Measurements from ENCODE around the gene NEXMIF. TPM values are rescaled to one million over a fixed set of nuclear protein-coding genes. Genes with fewer than 3 reads are reported as not detected.
"Not testable (repeated sequence)": the region's sequence is repeated elsewhere in the genome, so short reads cannot be mapped to it uniquely, and the experiment has no call there.

NEXMIF gene
- total RNA-seq (1 to 10 TPM in 4 of 5 experiments, under 1 TPM in 1; 0.63 to 3.7 (median 2.0) TPM), polyA plus RNA-seq (under 1 TPM; 0.82 TPM), total RNA-seq (9.4 reads per million, percentile 34 among the genes with 10 or more reads in this experiment)

GRCh38 chrX:74925225-74926088 is at the start of gene NEXMIF:
Gene NEXMIF, minus strand, starts transcription at chrX:74925452.
- peak within 1 kb of the TSS; percentile 80 to 97 (median 92) for H3K4me3 Mint-ChIP-seq
- Histone ChIP-seq H3K36me3 (ENCODE audit: control insufficient read depth in 2 of 3, insufficient read depth in 3 of 3, low read length in 3 of 3) (no peaks in the 10 kb centered on the region), H3K4me1 (ENCODE audit: control insufficient read depth in 2 of 2, insufficient read depth in 2 of 2, low read length in 2 of 2) (no peaks in the 10 kb centered on the region), H3K27ac (ENCODE audit: low read depth, low read length) (peak within 1 kb of the TSS; percentile 53), H3K4me3 (ENCODE audit: low read length) (peak within 1 kb of the TSS; percentile 47), H3K9me3 (ENCODE audit: control insufficient read depth in 2 of 3, low read length in 3 of 3) (no peaks in the 10 kb centered on the region), H3K27me3 (ENCODE audit: control insufficient read depth in 2 of 2, insufficient read depth in 2 of 2, low read length in 2 of 2) (no peaks in the 10 kb centered on the region)
- peaks cover 4 to 11% (median 7%) of the 10 kb centered on the region in 7 donors for H3K4me1 Mint-ChIP-seq
- intact Hi-C loops (cut with micrococcal nuclease): loop anchor here (1.0 to 10.0 kb wide), 7 partner anchors 15 to 679 kb away; partner anchors contain the start of genes UPRT (in 2 of the 2), ABCB7 (in 1 of the 2) and ZDHHC15 (in 1 of the 2)
- no peaks in the 10 kb centered on the region for H3K9me3 Mint-ChIP-seq
- ATAC-seq: peak; percentile 84
- peak within 1 kb of the TSS in 7 of 9 donors; percentile 59 to 96 (median 86) for H3K27ac Mint-ChIP-seq
- H3K27me3 Mint-ChIP-seq: peaks cover 0 to 30% (median 10%) of the 10 kb centered on the region in 5 donors
- POLR2A ChIA-PET: interaction anchor here (1.0 to 1.9 kb wide), 3 partner anchors 15 to 348 kb away, joined by 3 to 6 read pairs (median 5); partner anchors contain the start of gene UPRT
- peak in 5 of 9 donors; percentile 12 to 58 (median 41) for DNase-seq
- no peaks in the 10 kb centered on the region for H3K36me3 Mint-ChIP-seq
- CTCF ChIA-PET: interaction anchor here (1.3 to 1.5 kb wide), 3 partner anchors 12 to 23 kb away, joined by 3 read pairs; no protein-coding TSS in a partner anchor

GRCh38 chrX:74961962-74962361 is 36.7 kb upstream of the NEXMIF start:
- CTCF ChIA-PET; H3K9me3 ChIP-seq (ENCODE audit: control insufficient read depth in 2 of 3, low read length in 3 of 3); H3K27ac Mint-ChIP-seq; H3K9me3 Mint-ChIP-seq; H3K4me1 Mint-ChIP-seq; H3K27me3 Mint-ChIP-seq; H3K36me3 ChIP-seq (ENCODE audit: control insufficient read depth in 2 of 3, insufficient read depth in 3 of 3, low read length in 3 of 3); ATAC-seq; DNase-seq; H3K27me3 ChIP-seq (ENCODE audit: control insufficient read depth in 2 of 2, insufficient read depth in 2 of 2, low read length in 2 of 2); H3K4me3 Mint-ChIP-seq; H3K4me1 ChIP-seq (ENCODE audit: control insufficient read depth in 2 of 2, insufficient read depth in 2 of 2, low read length in 2 of 2); H3K4me3 ChIP-seq (ENCODE audit: low read length); intact Hi-C loops (cut with micrococcal nuclease); POLR2A ChIA-PET; H3K36me3 Mint-ChIP-seq; H3K27ac ChIP-seq (ENCODE audit: low read depth, low read length): not testable (repeated sequence)

- Mint-ChIP-seq H3K9me3 (peaks cover 0 to 11% (median under 1%) of the 10 kb centered on the region in 11 donors), H3K27ac (no peak overlapping the region), H3K4me3 (no peak overlapping the region), H3K4me1 (no peaks in the 10 kb centered on the region), H3K27me3 (no peaks in the 10 kb centered on the region), H3K36me3 (no peaks in the 10 kb centered on the region)
- no peaks in the 10 kb centered on the region for H3K27me3 ChIP-seq (ENCODE audit: control insufficient read depth in 2 of 2, insufficient read depth in 2 of 2, low read length in 2 of 2)
- no peaks in the 10 kb centered on the region for H3K9me3 ChIP-seq (ENCODE audit: control insufficient read depth in 2 of 3, low read length in 3 of 3)
- intact Hi-C loops (cut with micrococcal nuclease): no loop called here
- ChIA-PET CTCF (no interaction called here), POLR2A (no interaction called here)
- H3K4me1 ChIP-seq (ENCODE audit: control insufficient read depth in 2 of 2, insufficient read depth in 2 of 2, low read length in 2 of 2): no peaks in the 10 kb centered on the region
- no peaks in the 10 kb centered on the region for H3K36me3 ChIP-seq (ENCODE audit: control insufficient read depth in 2 of 3, insufficient read depth in 3 of 3, low read length in 3 of 3)
- DNase-seq (no peak), ATAC-seq (no peak)
- H3K27ac ChIP-seq (ENCODE audit: low read depth, low read length): no peak overlapping the region
- no peak overlapping the region for H3K4me3 ChIP-seq (ENCODE audit: low read length)
Observed at GRCh38 chrX:74949717-74950116, 24.5 kb upstream of the NEXMIF start.

GRCh38 chrX:74940414-74940813 is 15.2 kb upstream of the NEXMIF start:
- no peak overlapping the region for H3K27ac ChIP-seq (ENCODE audit: low read depth, low read length)
- H3K36me3 Mint-ChIP-seq: no peaks in the 10 kb centered on the region
- no peaks in the 10 kb centered on the region for H3K4me1 ChIP-seq (ENCODE audit: control insufficient read depth in 2 of 2, insufficient read depth in 2 of 2, low read length in 2 of 2)
- ATAC-seq (no peak), DNase-seq (peak in 5 of 9 donors; percentile 5 to 54 (median 30))
- intact Hi-C loops (cut with micrococcal nuclease): loop anchor here in 1 of 2 donors (1.0 to 5.0 kb wide), 2 partner anchors 15 to 217 kb away; partner anchors contain the start of genes ABCB7 and NEXMIF
- no peaks in the 10 kb centered on the region for H3K36me3 ChIP-seq (ENCODE audit: control insufficient read depth in 2 of 3, insufficient read depth in 3 of 3, low read length in 3 of 3)
- peaks cover 0 to 38% (median 22%) of the 10 kb centered on the region in 7 donors for H3K4me1 Mint-ChIP-seq
- peak overlapping the region in 7 of 10 donors; percentile 24 to 60 (median 42) for H3K4me3 Mint-ChIP-seq
- ChIA-PET CTCF (interaction anchor here (0.7 kb wide), 1 partner anchor 15 kb away, joined by 3 read pairs; the partner anchor contains the start of gene NEXMIF), POLR2A (interaction anchor here (0.8 kb wide), 1 partner anchor 16 kb away, joined by 3 read pairs; no protein-coding TSS in a partner anchor)
- H3K27me3 ChIP-seq (ENCODE audit: control insufficient read depth in 2 of 2, insufficient read depth in 2 of 2, low read length in 2 of 2): no peaks in the 10 kb centered on the region
- peaks cover 0 to 33% (median 7%) of the 10 kb centered on the region in 11 donors for H3K9me3 Mint-ChIP-seq
- no peak overlapping the region for H3K4me3 ChIP-seq (ENCODE audit: low read length)
- no peaks in the 10 kb centered on the region for H3K9me3 ChIP-seq (ENCODE audit: control insufficient read depth in 2 of 3, low read length in 3 of 3)
- H3K27ac Mint-ChIP-seq: peak overlapping the region in 7 of 9 donors; percentile 4 to 85 (median 50)
- H3K27me3 Mint-ChIP-seq: no peaks in the 10 kb centered on the region

- peaks cover 0 to 6% (median 0%) of the 10 kb centered on the region in 7 donors for H3K4me1 Mint-ChIP-seq
- Histone ChIP-seq H3K4me1 (ENCODE audit: control insufficient read depth in 2 of 2, insufficient read depth in 2 of 2, low read length in 2 of 2) (no peaks in the 10 kb centered on the region), H3K27ac (ENCODE audit: low read depth, low read length) (no peak overlapping the region), H3K9me3 (ENCODE audit: control insufficient read depth in 2 of 3, low read length in 3 of 3) (no peaks in the 10 kb centered on the region), H3K27me3 (ENCODE audit: control insufficient read depth in 2 of 2, insufficient read depth in 2 of 2, low read length in 2 of 2) (no peaks in the 10 kb centered on the region), H3K36me3 (ENCODE audit: control insufficient read depth in 2 of 3, insufficient read depth in 3 of 3, low read length in 3 of 3) (no peaks in the 10 kb centered on the region), H3K4me3 (ENCODE audit: low read length) (no peak overlapping the region)
- no peaks in the 10 kb centered on the region for H3K36me3 Mint-ChIP-seq
- no peak overlapping the region for H3K27ac Mint-ChIP-seq
- H3K9me3 Mint-ChIP-seq: peaks cover 0 to 1% (median 0%) of the 10 kb centered on the region in 11 donors
- DNase-seq: no peak
- ATAC-seq: no peak
- intact Hi-C loops (cut with micrococcal nuclease): no loop called here
- ChIA-PET POLR2A (no interaction called here), CTCF (no interaction called here)
- peaks cover 0 to 8% (median 4%) of the 10 kb centered on the region in 5 donors for H3K27me3 Mint-ChIP-seq
- no peak overlapping the region for H3K4me3 Mint-ChIP-seq
Observed at GRCh38 chrX:74931214-74931613, 6.0 kb upstream of the NEXMIF start.

GRCh38 chrX:74924449-74925224 is 615 bp downstream of the NEXMIF start:
- intact Hi-C loops (cut with micrococcal nuclease): loop anchor here (1.0 to 10.0 kb wide), 9 partner anchors 16 to 680 kb away; partner anchors contain the start of genes ABCB7 (in 2 of the 2), UPRT (in 2 of the 2), RLIM (in 1 of the 2) and ZDHHC15 (in 1 of the 2)

More at GRCh38 chrX:74924449-74925224, 615 bp downstream of the NEXMIF start:
- ATAC-seq: peak; percentile 77
- peaks cover 0 to 30% (median 7%) of the 10 kb centered on the region in 5 donors for H3K27me3 Mint-ChIP-seq
- peak overlapping the region in 7 of 9 donors; percentile 59 to 96 (median 86) for H3K27ac Mint-ChIP-seq
- H3K36me3 Mint-ChIP-seq: no peaks in the 10 kb centered on the region
- Histone ChIP-seq H3K4me3 (ENCODE audit: low read length) (peak overlapping the region; percentile 47), H3K36me3 (ENCODE audit: control insufficient read depth in 2 of 3, insufficient read depth in 3 of 3, low read length in 3 of 3) (no peaks in the 10 kb centered on the region), H3K27ac (ENCODE audit: low read depth, low read length) (peak overlapping the region; percentile 53), H3K4me1 (ENCODE audit: control insufficient read depth in 2 of 2, insufficient read depth in 2 of 2, low read length in 2 of 2) (no peaks in the 10 kb centered on the region), H3K9me3 (ENCODE audit: control insufficient read depth in 2 of 3, low read length in 3 of 3) (no peaks in the 10 kb centered on the region), H3K27me3 (ENCODE audit: control insufficient read depth in 2 of 2, insufficient read depth in 2 of 2, low read length in 2 of 2) (no peaks in the 10 kb centered on the region)
- ChIA-PET CTCF (interaction anchor here (1.3 to 1.5 kb wide), 3 partner anchors 13 to 24 kb away, joined by 3 read pairs; no protein-coding TSS in a partner anchor), POLR2A (interaction anchor here (1.0 to 1.9 kb wide), 3 partner anchors 16 to 349 kb away, joined by 3 to 6 read pairs (median 5); partner anchors contain the start of gene UPRT)
- H3K9me3 Mint-ChIP-seq: no peaks in the 10 kb centered on the region
- peak in 8 of 9 donors; percentile 10 to 45 (median 30) for DNase-seq
- peak overlapping the region; percentile 80 to 97 (median 92) for H3K4me3 Mint-ChIP-seq
- H3K4me1 Mint-ChIP-seq: peaks cover 4 to 11% (median 7%) of the 10 kb centered on the region in 7 donors

Data from naive thymus-derived CD4-positive, alpha-beta T cell (primary cell).